Fibroblast of skin of left quadriceps (primary cell): ENCODE measurements around the gene HJV.
A peak's percentile ranks its signal among the peaks of the same experiment; 100 is the strongest.

Experiments used
- DNase-seq, 2 experiments: peaks; one replicate each; pipeline ENCODE4 v3.0.0-alpha.2; 2013; ENCODE audit warnings: low read depth in 2 of 2

The HJV gene

GRCh38 chr1:145992958-145993617, 28.4 kb downstream of the HJV start:
- no peak for DNase-seq

GRCh38 chr1:145992502-145992936, 29.0 kb downstream of the HJV start:
- DNase-seq = no peak

- no peak for DNase-seq
Observed at GRCh38 chr1:145991735-145992412, 29.7 kb downstream of the HJV start.

GRCh38 chr1:145990249-145990855, 31.2 kb downstream of the HJV start:
- no peak for DNase-seq

- no peak for DNase-seq
Observed at GRCh38 chr1:145988773-145989172, 32.8 kb downstream of the HJV start.

- no peak for DNase-seq
Observed at GRCh38 chr1:145987926-145988325, 33.6 kb downstream of the HJV start.

- no peak for DNase-seq
Observed at GRCh38 chr1:145986551-145986950, 35.0 kb downstream of the HJV start.

GRCh38 chr1:145985502-145986439, 35.8 kb downstream of the HJV start:
- peak; percentile 61 to 65 for DNase-seq

GRCh38 chr1:145985129-145985501, 36.4 kb downstream of the HJV start:
- DNase-seq = no peak

GRCh38 chr1:145983960-145984830, 37.3 kb downstream of the HJV start:
- DNase-seq = no peak

- no peak for DNase-seq
Observed at GRCh38 chr1:145983206-145983675, 38.3 kb downstream of the HJV start.

GRCh38 chr1:145982010-145982723, 39.4 kb downstream of the HJV start:
- no peak for DNase-seq

GRCh38 chr1:145980457-145980994, 41.0 kb downstream of the HJV start:
- no peak for DNase-seq

GRCh38 chr1:145979746-145980456, 41.6 kb downstream of the HJV start:
- no peak for DNase-seq

GRCh38 chr1:145978854-145979745, 42.4 kb downstream of the HJV start:
- peak; percentile 100 for DNase-seq

GRCh38 chr1:145978471-145978853, 43.1 kb downstream of the HJV start:
- DNase-seq = no peak

GRCh38 chr1:145977486-145978470, 43.8 kb downstream of the HJV start:
- peak; percentile 62 to 69 for DNase-seq
